Neuron (in vitro differentiated cells): ENCODE data around the gene ATF3.

Experiments
- H2AFZ ChIP-seq: one replicate; pipeline ENCODE4 v1.6.1; 2013; ENCODE audit warnings: low read depth, mild to moderate bottlenecking, inconsistent platforms, low read length, moderate library complexity
- H3K27me3 ChIP-seq: one replicate; pipeline ENCODE4 v1.6.1; 2013; ENCODE audit warnings: low read length; ENCODE audit not compliant: insufficient read depth
- H3K36me3 ChIP-seq: one replicate; pipeline ENCODE4 v1.6.1; 2013; ENCODE audit warnings: low read length; ENCODE audit not compliant: insufficient read depth
- H3K4me1 ChIP-seq: one replicate; pipeline ENCODE4 v1.6.1; 2013; ENCODE audit warnings: low read length; ENCODE audit not compliant: insufficient read depth
- H3K4me3 ChIP-seq: 2 replicates; pipeline ENCODE4 v1.5.1; 2013; ENCODE audit warnings: mild to moderate bottlenecking, low read length, moderate library complexity
- H3K9me3 ChIP-seq: one replicate; pipeline ENCODE4 v1.6.1; 2013; ENCODE audit warnings: low read length

The ATF3 gene

GRCh38 chr1:212578041-212578440 lies 30.5 kb upstream of the ATF3 start:
- no peaks in the 10 kb centered on the region for H3K9me3 ChIP-seq
- H3K27me3 ChIP-seq = no peaks in the 10 kb centered on the region
- H3K36me3 ChIP-seq = no peaks in the 10 kb centered on the region
- H3K4me3 ChIP-seq = no peak overlapping the region
- H2AFZ ChIP-seq = no peak overlapping the region
- H3K4me1 ChIP-seq = peaks cover 4% of the 10 kb centered on the region

GRCh38 chr1:212581034-212581433 lies 27.5 kb upstream of the ATF3 start:
- Histone ChIP-seq H3K4me1 (peaks cover 4% of the 10 kb centered on the region), H3K4me3 (no peak overlapping the region), H3K27me3 (no peaks in the 10 kb centered on the region), H3K9me3 (no peaks in the 10 kb centered on the region), H2AFZ (no peak overlapping the region), H3K36me3 (no peaks in the 10 kb centered on the region)

GRCh38 chr1:212582291-212582690 lies 26.3 kb upstream of the ATF3 start:
- peaks cover 4% of the 10 kb centered on the region for H3K4me1 ChIP-seq
- no peaks in the 10 kb centered on the region for H3K36me3 ChIP-seq
- H3K4me3 ChIP-seq = no peak overlapping the region
- H2AFZ ChIP-seq = no peak overlapping the region
- no peaks in the 10 kb centered on the region for H3K27me3 ChIP-seq
- no peaks in the 10 kb centered on the region for H3K9me3 ChIP-seq

GRCh38 chr1:212582808-212583615 lies 25.5 kb upstream of the ATF3 start:
- H3K36me3 ChIP-seq = no peaks in the 10 kb centered on the region
- H3K4me1 ChIP-seq = peaks cover 4% of the 10 kb centered on the region
- H3K4me3 ChIP-seq = no peak overlapping the region
- no peaks in the 10 kb centered on the region for H3K9me3 ChIP-seq
- no peak overlapping the region for H2AFZ ChIP-seq
- H3K27me3 ChIP-seq = no peaks in the 10 kb centered on the region

GRCh38 chr1:212583643-212584042 lies 24.9 kb upstream of the ATF3 start:
- H3K27me3 ChIP-seq = no peaks in the 10 kb centered on the region
- no peaks in the 10 kb centered on the region for H3K36me3 ChIP-seq
- no peak overlapping the region for H2AFZ ChIP-seq
- peaks cover 4% of the 10 kb centered on the region for H3K4me1 ChIP-seq
- no peak overlapping the region for H3K4me3 ChIP-seq
- no peaks in the 10 kb centered on the region for H3K9me3 ChIP-seq

GRCh38 chr1:212584092-212584886 lies 24.3 kb upstream of the ATF3 start:
- peaks cover 4% of the 10 kb centered on the region for H3K4me1 ChIP-seq
- H3K27me3 ChIP-seq = no peaks in the 10 kb centered on the region
- no peak overlapping the region for H2AFZ ChIP-seq
- H3K36me3 ChIP-seq = no peaks in the 10 kb centered on the region
- no peaks in the 10 kb centered on the region for H3K9me3 ChIP-seq
- H3K4me3 ChIP-seq = no peak overlapping the region

- Histone ChIP-seq H3K36me3 (no peaks in the 10 kb centered on the region), H3K4me1 (peaks cover 4% of the 10 kb centered on the region), H3K9me3 (no peaks in the 10 kb centered on the region), H2AFZ (no peak overlapping the region), H3K27me3 (no peaks in the 10 kb centered on the region), H3K4me3 (no peak overlapping the region)
Measured at GRCh38 chr1:212585210-212585609, 23.4 kb upstream of the ATF3 start.

GRCh38 chr1:212586206-212587015 lies 22.1 kb upstream of the ATF3 start:
- no peak overlapping the region for H3K4me3 ChIP-seq
- no peaks in the 10 kb centered on the region for H3K36me3 ChIP-seq
- H2AFZ ChIP-seq = no peak overlapping the region
- no peaks in the 10 kb centered on the region for H3K27me3 ChIP-seq
- no peaks in the 10 kb centered on the region for H3K9me3 ChIP-seq
- peaks cover 4% of the 10 kb centered on the region for H3K4me1 ChIP-seq

GRCh38 chr1:212587016-212587887 lies 21.3 kb upstream of the ATF3 start:
- no peaks in the 10 kb centered on the region for H3K9me3 ChIP-seq
- H3K4me3 ChIP-seq = no peak overlapping the region
- H3K27me3 ChIP-seq = no peaks in the 10 kb centered on the region
- H3K4me1 ChIP-seq = peaks cover 4% of the 10 kb centered on the region
- H3K36me3 ChIP-seq = no peaks in the 10 kb centered on the region
- H2AFZ ChIP-seq = no peak overlapping the region

- H3K36me3 ChIP-seq = no peaks in the 10 kb centered on the region
- H2AFZ ChIP-seq = no peak overlapping the region
- no peaks in the 10 kb centered on the region for H3K4me1 ChIP-seq
- H3K9me3 ChIP-seq = no peaks in the 10 kb centered on the region
- no peak overlapping the region for H3K4me3 ChIP-seq
- no peaks in the 10 kb centered on the region for H3K27me3 ChIP-seq
Measured at GRCh38 chr1:212587888-212588510, 20.6 kb upstream of the ATF3 start.

- no peak overlapping the region for H3K4me3 ChIP-seq
- no peaks in the 10 kb centered on the region for H3K9me3 ChIP-seq
- peaks cover under 1% of the 10 kb centered on the region for H3K4me1 ChIP-seq
- no peak overlapping the region for H2AFZ ChIP-seq
- H3K36me3 ChIP-seq = no peaks in the 10 kb centered on the region
- H3K27me3 ChIP-seq = no peaks in the 10 kb centered on the region
Measured at GRCh38 chr1:212589446-212589845, 19.1 kb upstream of the ATF3 start.

GRCh38 chr1:212591922-212592321 lies 16.6 kb upstream of the ATF3 start:
- Histone ChIP-seq H3K4me3 (no peak overlapping the region), H2AFZ (no peak overlapping the region), H3K4me1 (peaks cover 22% of the 10 kb centered on the region), H3K27me3 (no peaks in the 10 kb centered on the region), H3K36me3 (no peaks in the 10 kb centered on the region), H3K9me3 (no peaks in the 10 kb centered on the region)
